SK-N-SH treated with all-trans-retinoic acid at 6 μM for 48 hours (cell line): Measurements from ENCODE around the gene ITIH6.

Experiments used
- ATAC-seq: fragments of 200-7000 bp; cut with Tn5 transposase; 3 replicates; pipeline ENCODE4 v1.9.1; 2020; ENCODE audit warnings: mild to moderate bottlenecking, moderate library complexity
- ARNTL ChIP-seq: fragments of 450-650 bp; formaldehyde crosslinking; IDR thresholded peaks from 2 replicates; pipeline ENCODE4 v1.5.0; 2020; ENCODE audit warnings: low read depth, mild to moderate bottlenecking, moderate library complexity, borderline replicate concordance
- BACH2 ChIP-seq: fragments of 250-450 bp; sonication (Bioruptor Pico); IDR thresholded peaks from 2 replicates; pipeline ENCODE4 v1.9.0; 2021; ENCODE audit warnings: mild to moderate bottlenecking, borderline replicate concordance
- CREB5 ChIP-seq: fragments of 250-450 bp; sonication (Bioruptor Pico); IDR thresholded peaks from 2 replicates; pipeline ENCODE4 v1.5.1; 2020; ENCODE audit warnings: low read depth, mild to moderate bottlenecking, moderate library complexity
- CSDC2 ChIP-seq: fragments of 250-450 bp; sonication (Bioruptor Pico); IDR thresholded peaks from 2 replicates; pipeline ENCODE4 v1.5.0; 2020; ENCODE audit warnings: mild to moderate bottlenecking, moderate library complexity
- CSRNP3 ChIP-seq: fragments of 250-450 bp; sonication (Bioruptor Pico); IDR thresholded peaks from 2 replicates; pipeline ENCODE4 v1.5.1; 2021; ENCODE audit warnings: mild to moderate bottlenecking, moderate library complexity
- ESRRG ChIP-seq: fragments of 250-450 bp; sonication (Bioruptor Pico); IDR thresholded peaks from 2 replicates; pipeline ENCODE4 v1.6.1; 2021; ENCODE audit warnings: mild to moderate bottlenecking
- ISL1 ChIP-seq: fragments of 250-450 bp; sonication (Bioruptor Pico); IDR thresholded peaks from 2 replicates; pipeline ENCODE4 v2.1.2; 2022; ENCODE audit warnings: mild to moderate bottlenecking, moderate library complexity
- OSR1 ChIP-seq: fragments of 250-450 bp; sonication (Bioruptor Pico); IDR thresholded peaks from 2 replicates; pipeline ENCODE4 v1.8.0; 2022; ENCODE audit warnings: moderate library complexity, mild to moderate bottlenecking, inconsistent platforms
- PATZ1 ChIP-seq: fragments of 250-450 bp; sonication (Bioruptor Pico); IDR thresholded peaks from 2 replicates; pipeline ENCODE4 v1.8.0; 2020; ENCODE audit warnings: mild to moderate bottlenecking, moderate library complexity, borderline replicate concordance
- PPARA ChIP-seq: fragments of 250-450 bp; sonication (Bioruptor Pico); IDR thresholded peaks from 2 replicates; pipeline ENCODE4 v1.5.0; 2020; ENCODE audit warnings: mild to moderate bottlenecking, borderline replicate concordance
- SNAI2 ChIP-seq: fragments of 250-450 bp; sonication (Bioruptor Pico); IDR thresholded peaks from 2 replicates; pipeline ENCODE4 v1.5.0; 2020; ENCODE audit warnings: mild to moderate bottlenecking, moderate library complexity
- TCF4 ChIP-seq: fragments of 250-450 bp; sonication (Bioruptor Pico); IDR thresholded peaks from 2 replicates; pipeline ENCODE4 v1.8.0; 2021; ENCODE audit warnings: mild to moderate bottlenecking, moderate library complexity, borderline replicate concordance
- TOX ChIP-seq: fragments of 250-450 bp; sonication (Bioruptor Pico); IDR thresholded peaks from 2 replicates; pipeline ENCODE4 v1.8.0; 2021; ENCODE audit warnings: mild to moderate bottlenecking, moderate library complexity, borderline replicate concordance
- TSHZ2 ChIP-seq: fragments of 250-450 bp; sonication (Bioruptor Pico); IDR thresholded peaks from 2 replicates; pipeline ENCODE4 v1.5.0; 2020; ENCODE audit warnings: mild to moderate bottlenecking, moderate library complexity
- ZC3H10 ChIP-seq: fragments of 250-450 bp; sonication (Bioruptor Pico); IDR thresholded peaks from 2 replicates; pipeline ENCODE4 v1.5.1; 2021; ENCODE audit warnings: mild to moderate bottlenecking, moderate library complexity
- ZFP3 ChIP-seq: fragments of 250-450 bp; sonication (Bioruptor Pico); IDR thresholded peaks from 2 replicates; pipeline ENCODE4 v1.5.0; 2020; ENCODE audit warnings: mild to moderate bottlenecking, moderate library complexity
- ZFP30 ChIP-seq: fragments of 450-650 bp; formaldehyde crosslinking; IDR thresholded peaks from 2 replicates; pipeline ENCODE4 v1.5.0; 2022; ENCODE audit warnings: mild to moderate bottlenecking, moderate library complexity
- ZNF565 ChIP-seq: fragments of 450-650 bp; formaldehyde crosslinking; conservative IDR thresholded peaks from 2 replicates; pipeline ENCODE4 v1.5.0; 2020; ENCODE audit warnings: low read depth, mild to moderate bottlenecking, moderate library complexity
- ZNF70 ChIP-seq: fragments of 450-650 bp; formaldehyde crosslinking; IDR thresholded peaks from 2 replicates; pipeline ENCODE4 v1.5.0; 2020; ENCODE audit warnings: mild to moderate bottlenecking, moderate library complexity
- ZNF8 ChIP-seq: fragments of 450-650 bp; formaldehyde crosslinking; IDR thresholded peaks from 2 replicates; pipeline ENCODE4 v1.5.0; 2020; ENCODE audit warnings: mild to moderate bottlenecking, moderate library complexity

The ITIH6 gene

GRCh38 chrX:54819201-54819600 is 21.1 kb upstream of the ITIH6 start (continued):
- no peak for TF ChIP-seq CREB5

GRCh38 chrX:54818221-54818620 is 20.2 kb upstream of the ITIH6 start:
- ATAC-seq: peak; percentile 21; the same call in 2 of the 3 replicates
- TF ChIP-seq PATZ1 (CRISPR knock-in tag): no peak
- TF ChIP-seq ISL1 (CRISPR knock-in tag): no peak
- TF ChIP-seq TCF4 (CRISPR knock-in tag): no peak
- no peak for TF ChIP-seq CSRNP3 (CRISPR knock-in tag)
- TF ChIP-seq TSHZ2 (CRISPR knock-in tag): no peak
- no peak for TF ChIP-seq ZC3H10
- no peak for TF ChIP-seq CREB5
- TF ChIP-seq ZFP3: no peak
- no peak for TF ChIP-seq ESRRG (CRISPR knock-in tag)
- TF ChIP-seq ZFP30 (CRISPR knock-in tag): no peak
- no peak for TF ChIP-seq CSDC2 (CRISPR knock-in tag)
- no peak for TF ChIP-seq ARNTL
- no peak for TF ChIP-seq ZNF8
- no peak for TF ChIP-seq SNAI2 (CRISPR knock-in tag)
- TF ChIP-seq ZNF565: no peak
- no peak for TF ChIP-seq TOX (CRISPR knock-in tag)

- peak; percentile 24 for ATAC-seq
- TF ChIP-seq PPARA (CRISPR knock-in tag): no peak
- no peak for TF ChIP-seq TOX (CRISPR knock-in tag)
- no peak for TF ChIP-seq BACH2 (CRISPR knock-in tag)
- no peak for TF ChIP-seq ZFP30 (CRISPR knock-in tag)
- no peak for TF ChIP-seq SNAI2 (CRISPR knock-in tag)
- TF ChIP-seq CSRNP3 (CRISPR knock-in tag): no peak
- TF ChIP-seq PATZ1 (CRISPR knock-in tag): no peak
- no peak for TF ChIP-seq TCF4 (CRISPR knock-in tag)
- TF ChIP-seq ZNF8: no peak
- no peak for TF ChIP-seq OSR1 (CRISPR knock-in tag)
- no peak for TF ChIP-seq TSHZ2 (CRISPR knock-in tag)
- no peak for TF ChIP-seq CREB5
- no peak for TF ChIP-seq ZNF70 (CRISPR knock-in tag)
- no peak for TF ChIP-seq ESRRG (CRISPR knock-in tag)
- TF ChIP-seq ZC3H10: no peak
Observed at GRCh38 chrX:54817220-54817820, 19.3 kb upstream of the ITIH6 start.
